ENCODE data around the gene IVD.

The IVD gene

GRCh38 chr15:40369971-40370370, 35.6 kb upstream of the IVD start:
- TF ChIP-seq FOXM1 (IDR thresholded peaks at IDR 0.05; ENCODE audit: borderline replicate concordance, low read depth) (no peak), NFIC (IDR thresholded peaks at IDR 0.05) (no peak), ZBTB7A (IDR thresholded peaks at IDR 0.05; ENCODE audit: low read depth) (no peak), TAF1 (IDR thresholded peaks at IDR 0.05; ENCODE audit: low read depth) (no peak), REST (IDR thresholded peaks at IDR 0.05; ENCODE audit: low read depth) (no peak), EGR1 (IDR thresholded peaks at IDR 0.05) (no peak)

GRCh38 chr15:40372981-40373380, 32.6 kb upstream of the IVD start:
- no peak for TF ChIP-seq CEBPB (IDR thresholded peaks at IDR 0.05)

- TF ChIP-seq USF1 (IDR thresholded peaks at IDR 0.05) (no peak), NFIC (IDR thresholded peaks at IDR 0.05) (no peak), RAD21 (IDR thresholded peaks at IDR 0.05; ENCODE audit: low read depth) (no peak), REST (IDR thresholded peaks at IDR 0.05; ENCODE audit: low read depth) (no peak), TAF1 (IDR thresholded peaks at IDR 0.05; ENCODE audit: low read depth) (no peak)
Measured at GRCh38 chr15:40377606-40378005, 28.0 kb upstream of the IVD start.

GRCh38 chr15:40379374-40379773, 26.2 kb upstream of the IVD start:
- no peak for TF ChIP-seq CREB1 (IDR thresholded peaks at IDR 0.05; ENCODE audit: low read depth)
- no peak for TF ChIP-seq USF1 (IDR thresholded peaks at IDR 0.05)
- no peak for TF ChIP-seq CEBPB (IDR thresholded peaks at IDR 0.05)
- no peak for TF ChIP-seq ZBTB7A (IDR thresholded peaks at IDR 0.05; ENCODE audit: low read depth)
- TF ChIP-seq EGR1 (IDR thresholded peaks at IDR 0.05) = no peak
- no peak for TF ChIP-seq RAD21 (IDR thresholded peaks at IDR 0.05; ENCODE audit: low read depth)
- no peak for TF ChIP-seq FOXM1 (IDR thresholded peaks at IDR 0.05; ENCODE audit: borderline replicate concordance, low read depth)
- TF ChIP-seq MAX (IDR thresholded peaks at IDR 0.05) = no peak
- TF ChIP-seq TCF12 (IDR thresholded peaks at IDR 0.05; ENCODE audit: low read depth) = no peak
- no peak for TF ChIP-seq YY1 (IDR thresholded peaks at IDR 0.05; ENCODE audit: low read depth)
- no peak for TF ChIP-seq TAF1 (IDR thresholded peaks at IDR 0.05; ENCODE audit: low read depth)
- TF ChIP-seq TEAD4 (IDR thresholded peaks at IDR 0.05) = no peak
- TF ChIP-seq REST (IDR thresholded peaks at IDR 0.05; ENCODE audit: low read depth) = no peak
- TF ChIP-seq NFIC (IDR thresholded peaks at IDR 0.05) = no peak
- no peak for TF ChIP-seq EP300 (IDR thresholded peaks at IDR 0.05; ENCODE audit: borderline replicate concordance)

GRCh38 chr15:40379853-40380252, 25.7 kb upstream of the IVD start:
- no peak for TF ChIP-seq FOXM1 (IDR thresholded peaks at IDR 0.05; ENCODE audit: borderline replicate concordance, low read depth)
- TF ChIP-seq TAF1 (IDR thresholded peaks at IDR 0.05; ENCODE audit: low read depth) = no peak
- no peak for TF ChIP-seq EP300 (IDR thresholded peaks at IDR 0.05; ENCODE audit: borderline replicate concordance)
- TF ChIP-seq REST (IDR thresholded peaks at IDR 0.05; ENCODE audit: low read depth) = no peak
- TF ChIP-seq NFIC (IDR thresholded peaks at IDR 0.05) = 0 out of 2 replicates have a peak, but pooled peaks have one; percentile 18
- TF ChIP-seq ZBTB7A (IDR thresholded peaks at IDR 0.05; ENCODE audit: low read depth) = no peak
- no peak for TF ChIP-seq CEBPB (IDR thresholded peaks at IDR 0.05)
- TF ChIP-seq TCF12 (IDR thresholded peaks at IDR 0.05; ENCODE audit: low read depth) = no peak
- TF ChIP-seq EGR1 (IDR thresholded peaks at IDR 0.05) = no peak
- 0 out of 2 replicates have a peak, but pooled peaks have one; percentile 27 for TF ChIP-seq MAX (IDR thresholded peaks at IDR 0.05)
- peak; percentile 36 for TF ChIP-seq TEAD4 (IDR thresholded peaks at IDR 0.05)
- TF ChIP-seq CREB1 (IDR thresholded peaks at IDR 0.05; ENCODE audit: low read depth) = no peak
- TF ChIP-seq USF1 (IDR thresholded peaks at IDR 0.05) = peak; percentile 78
- no peak for TF ChIP-seq YY1 (IDR thresholded peaks at IDR 0.05; ENCODE audit: low read depth)
- TF ChIP-seq RAD21 (IDR thresholded peaks at IDR 0.05; ENCODE audit: low read depth) = no peak

All from Ishikawa (cell line).